Panc1 (cell line): ENCODE results near the gene PDGFD. TPM values are rescaled to one million over a fixed set of nuclear protein-coding genes. Genes with fewer than 3 reads are reported as not detected.

ENCODE experiments used
- ATAC-seq: fragments of 200-7000 bp; cut with Tn5 transposase; 2 replicates; pipeline ENCODE4 v1.9.1; 2020; ENCODE audit warnings: mild to moderate bottlenecking, moderate library complexity
- BruUV-seq: library from RNA; stranded (reverse); fragments of 400-500 nt; replicated peaks from 2 replicates; lab custom pipeline; 2021; lab: Mats Ljungman, UMichigan
- CTCF ChIA-PET: fragments of 300-600 bp; sonication (Branson Sonifier 250); formaldehyde crosslinking; loops from one replicate; lab custom pipeline; 2022; ENCODE audit warnings: antibody characterized with exemption; lab: Charles Lee
- POLR2A ChIA-PET: fragments of 300-600 bp; sonication (Branson Sonifier 250); formaldehyde crosslinking; loops from one replicate; lab custom pipeline; 2022; ENCODE audit warnings: antibody characterized with exemption; lab: Charles Lee
- DNase-seq: peaks from one replicate; pipeline ENCODE4 v3.0.0-alpha.2; 2010; ENCODE audit warnings: low read depth, low spot score
- H3K27ac ChIP-seq: 2 replicates; pipeline ENCODE4 v1.5.1; 2011; ENCODE audit warnings: mild to moderate bottlenecking, low read length, inconsistent platforms
- H3K27me3 ChIP-seq: fragments of 200-500 bp; sonication (Bioruptor generic); 2 replicates; pipeline ENCODE4 v1.6.0; 2014; ENCODE audit warnings: low read length, inconsistent platforms; ENCODE audit not compliant: control insufficient read depth, insufficient read depth
- H3K36me3 ChIP-seq: fragments of 200-500 bp; sonication (Bioruptor generic); 2 replicates; pipeline ENCODE4 v1.5.1; 2014; ENCODE audit warnings: inconsistent platforms, mild to moderate bottlenecking, low read length, moderate library complexity; ENCODE audit not compliant: control insufficient read depth, insufficient read depth
- H3K4me1 ChIP-seq: 2 replicates; pipeline ENCODE4 v1.5.1; 2011; ENCODE audit warnings: inconsistent platforms, mild to moderate bottlenecking, low read length, moderate library complexity; ENCODE audit not compliant: control insufficient read depth, insufficient read depth
- H3K4me3 ChIP-seq, 2 experiments: 2 replicates each; pipeline ENCODE4 v1.5.1; 2011 to 2012; ENCODE audit warnings: low read depth in 2 of 2, low read length in 2 of 2, mild to moderate bottlenecking in 2 of 2, inconsistent platforms in 1 of 2, moderate library complexity in 1 of 2
- H3K9me3 ChIP-seq: fragments of 200-500 bp; sonication (Bioruptor generic); 2 replicates; pipeline ENCODE4 v1.5.1; 2014; ENCODE audit warnings: low read depth, mild to moderate bottlenecking, inconsistent platforms, low read length, moderate library complexity; ENCODE audit not compliant: control insufficient read depth, insufficient read depth
- POLR2AphosphoS5 ChIP-seq: IDR thresholded peaks from 2 replicates; pipeline ENCODE4 v1.6.1; 2012; ENCODE audit warnings: mild to moderate bottlenecking, low read depth, low read length, moderate library complexity
- REST ChIP-seq, 2 experiments: IDR thresholded peaks; 2 replicates each; pipeline ENCODE4 v1.6.1; 2011 to 2012; ENCODE audit warnings: low read depth in 2 of 2, control low read depth in 1 of 2, low read length in 1 of 2, mild to moderate bottlenecking in 1 of 2, moderate library complexity in 1 of 2; ENCODE audit not compliant: insufficient read depth in 1 of 2
- SIN3A ChIP-seq: IDR thresholded peaks from 2 replicates; pipeline ENCODE4 v1.6.1; 2012; ENCODE audit warnings: low read depth, mild to moderate bottlenecking, low read length, moderate library complexity, borderline replicate concordance; ENCODE audit not compliant: insufficient read depth
- TCF7L2 ChIP-seq: IDR thresholded peaks from 2 replicates; pipeline ENCODE4 v1.6.1; 2011; ENCODE audit warnings: mild to moderate bottlenecking, low read depth, low read length, inconsistent platforms
- in situ Hi-C: cut with HindIII; loops from 2 replicates; pipeline ENCODE4 v1.10.0; 2016; ENCODE audit warnings: low sequenced_read_pairs, low pct_unique_long_range_greater_than_20kb
- intact Hi-C: fragments of 100-400 bp; cut with micrococcal nuclease; formaldehyde crosslinking; loops from one replicate; pipeline ENCODE4 v1.10.0; 2022; ENCODE audit not compliant: unreplicated experiment
- total RNA-seq: library from RNA; stranded (reverse); gene quantifications from one replicate; pipeline ENCODE4 v1.2.1, GENCODE V29; 2021; ENCODE audit not compliant: unreplicated experiment
- TF ChIP-seq, protein P1 (sequence below): fragments of 450-650 bp; IDR thresholded peaks from 2 replicates; pipeline ENCODE4 v1.5.1; 2017; ENCODE audit warnings: mild to moderate bottlenecking

Gene PDGFD
- total RNA-seq, 1 experiment from 2014 or later: 1.3 TPM

DNA sequence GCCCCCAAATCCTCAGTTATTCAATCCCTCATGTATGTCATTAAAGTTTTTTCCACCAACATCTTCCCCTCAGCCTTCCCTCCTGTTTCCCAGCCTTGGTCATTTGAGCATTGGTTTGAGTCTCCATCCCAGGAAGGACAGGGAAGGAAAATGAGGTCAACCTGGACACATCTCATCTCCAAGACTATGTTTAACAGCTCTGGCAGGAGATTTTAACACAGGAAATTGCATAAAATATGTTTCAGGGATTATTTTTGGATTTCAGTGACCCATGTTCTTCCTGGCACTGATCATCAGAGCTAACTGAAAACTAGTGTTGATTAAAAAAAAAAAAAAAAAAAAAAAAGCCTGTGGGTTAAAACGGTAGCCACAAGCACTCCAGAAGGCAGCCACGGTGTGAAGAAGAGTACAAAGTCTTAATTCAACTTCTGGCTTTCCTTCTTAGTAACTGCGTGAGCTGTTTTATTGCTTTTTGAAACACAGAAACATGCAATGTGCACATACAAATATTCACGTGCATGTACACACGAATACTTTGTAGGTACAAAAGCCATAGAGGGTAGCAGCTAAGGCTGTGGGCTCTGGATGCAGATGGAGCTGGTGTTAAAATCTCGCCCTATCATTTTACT lies 291.9 kb downstream of the PDGFD start:
- ATAC-seq (no peak), DNase-seq (no peak)
- H3K27ac ChIP-seq: no peak overlapping the region
- H3K27me3 ChIP-seq: no peaks in the 10 kb centered on the region
- TF ChIP-seq REST (IDR thresholded peaks at IDR 0.05; ENCODE audit: insufficient read depth in 1 of 2, low read depth in 2 of 2, low read length in 1 of 2) (no peak), SIN3A (no peak), TCF7L2 (no peak), POLR2AphosphoS5 (no peak)
- TF ChIP-seq, protein P1, sequence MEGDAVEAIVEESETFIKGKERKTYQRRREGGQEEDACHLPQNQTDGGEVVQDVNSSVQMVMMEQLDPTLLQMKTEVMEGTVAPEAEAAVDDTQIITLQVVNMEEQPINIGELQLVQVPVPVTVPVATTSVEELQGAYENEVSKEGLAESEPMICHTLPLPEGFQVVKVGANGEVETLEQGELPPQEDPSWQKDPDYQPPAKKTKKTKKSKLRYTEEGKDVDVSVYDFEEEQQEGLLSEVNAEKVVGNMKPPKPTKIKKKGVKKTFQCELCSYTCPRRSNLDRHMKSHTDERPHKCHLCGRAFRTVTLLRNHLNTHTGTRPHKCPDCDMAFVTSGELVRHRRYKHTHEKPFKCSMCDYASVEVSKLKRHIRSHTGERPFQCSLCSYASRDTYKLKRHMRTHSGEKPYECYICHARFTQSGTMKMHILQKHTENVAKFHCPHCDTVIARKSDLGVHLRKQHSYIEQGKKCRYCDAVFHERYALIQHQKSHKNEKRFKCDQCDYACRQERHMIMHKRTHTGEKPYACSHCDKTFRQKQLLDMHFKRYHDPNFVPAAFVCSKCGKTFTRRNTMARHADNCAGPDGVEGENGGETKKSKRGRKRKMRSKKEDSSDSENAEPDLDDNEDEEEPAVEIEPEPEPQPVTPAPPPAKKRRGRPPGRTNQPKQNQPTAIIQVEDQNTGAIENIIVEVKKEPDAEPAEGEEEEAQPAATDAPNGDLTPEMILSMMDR: no peak
- ChIA-PET POLR2A (no interaction called here), CTCF (no interaction called here)
- in situ Hi-C loops (no loop called here), intact Hi-C loops (no loop called here)
- no peaks in the 10 kb centered on the region; the same call in 1 of the 2 replicates for H3K9me3 ChIP-seq
- BruUV-seq: no TSS peak
- no peaks in the 10 kb centered on the region for H3K4me1 ChIP-seq
- H3K36me3 ChIP-seq: no peaks in the 10 kb centered on the region
- no peak overlapping the region for H3K4me3 ChIP-seq

DNA sequence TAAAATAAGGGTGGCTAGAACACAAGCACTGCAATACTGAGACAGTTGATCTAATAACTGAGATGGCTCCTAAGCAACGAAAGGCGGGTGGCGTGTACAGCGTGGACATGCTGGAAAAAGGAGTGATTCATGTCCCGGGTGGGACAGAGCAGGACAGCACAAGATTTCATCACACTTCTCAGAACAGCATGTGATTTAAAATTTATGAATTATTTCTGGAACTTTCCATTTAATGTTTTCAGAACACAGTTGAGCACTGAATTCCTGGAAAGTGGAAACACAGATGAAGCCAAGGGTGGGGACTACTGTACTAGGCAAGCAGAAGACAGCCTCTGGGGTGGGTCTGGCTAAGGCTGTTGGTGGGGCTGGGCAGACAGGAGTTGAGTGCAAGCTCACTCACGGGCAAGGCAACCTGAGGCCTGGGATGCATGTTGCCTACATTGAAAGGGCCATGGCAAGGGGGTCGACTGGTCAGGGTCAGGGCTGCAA lies 293.1 kb downstream of the PDGFD start:
- H3K9me3 ChIP-seq: no peaks in the 10 kb centered on the region; the same call in 1 of the 2 replicates
- no peaks in the 10 kb centered on the region for H3K4me1 ChIP-seq
- no peak overlapping the region for H3K4me3 ChIP-seq
- POLR2A ChIA-PET: no interaction called here
- ATAC-seq: no peak
- intact Hi-C loops (no loop called here), in situ Hi-C loops (no loop called here)
- no peaks in the 10 kb centered on the region for H3K27me3 ChIP-seq
- DNase-seq: no peak
- no TSS peak for BruUV-seq
- H3K27ac ChIP-seq: no peak overlapping the region
- CTCF ChIA-PET: no interaction called here
- H3K36me3 ChIP-seq: no peaks in the 10 kb centered on the region
- TF ChIP-seq REST (IDR thresholded peaks at IDR 0.05; ENCODE audit: insufficient read depth in 1 of 2, low read depth in 2 of 2, low read length in 1 of 2) (no peak), TCF7L2 (no peak), POLR2AphosphoS5 (no peak), SIN3A (no peak)
- TF ChIP-seq, protein P1: no peak
